Mesenteric fat pad (tissue), 1 donor: Measurements from ENCODE around the gene ARHGEF38. TPM values are rescaled to one million over a fixed set of nuclear protein-coding genes. Genes with fewer than 3 reads are reported as not detected.
"Not testable (repeated sequence)": the region's sequence is repeated elsewhere in the genome, so short reads cannot be mapped to it uniquely, and the experiment has no call there.

Source experiments
- DNase-seq: peaks from one replicate; pipeline ENCODE4 v3.0.0-alpha.2; 2020; ENCODE audit warnings: low spot score
- total RNA-seq: library from RNA; stranded (reverse); fragmentation: NEBNext Ultra II Directional; extraction: Animal tissue kit (Norgen Biotek cat#: 25700); gene quantifications from one replicate; pipeline ENCODE4 v1.2.1, GENCODE V29; 2021
- donor health status: DM: yes; HTN: yes; CAD: no.

ARHGEF38 gene
- total RNA-seq, 1 donor from 2014 or later: not detected

DNA sequence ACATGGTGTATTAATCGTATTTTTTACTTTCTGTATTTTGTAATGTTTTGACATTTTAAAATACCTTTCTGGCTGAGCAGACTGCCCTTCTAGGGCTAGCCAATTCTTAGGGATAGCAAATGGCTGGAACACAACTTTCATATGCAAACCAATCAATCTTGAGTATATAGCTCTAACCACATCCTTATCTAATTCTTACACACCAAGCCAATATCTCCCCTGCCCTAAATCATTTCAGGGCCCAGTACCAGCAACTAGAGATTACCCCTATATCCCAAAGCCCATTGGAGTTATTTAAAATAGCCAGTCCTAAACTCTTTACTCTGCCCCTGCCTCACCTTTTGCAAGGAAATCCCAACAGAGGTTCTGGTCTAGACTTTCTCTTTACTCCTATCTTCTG, 97.8 kb downstream of the ARHGEF38 start:
- DNase-seq: no peak

DNA sequence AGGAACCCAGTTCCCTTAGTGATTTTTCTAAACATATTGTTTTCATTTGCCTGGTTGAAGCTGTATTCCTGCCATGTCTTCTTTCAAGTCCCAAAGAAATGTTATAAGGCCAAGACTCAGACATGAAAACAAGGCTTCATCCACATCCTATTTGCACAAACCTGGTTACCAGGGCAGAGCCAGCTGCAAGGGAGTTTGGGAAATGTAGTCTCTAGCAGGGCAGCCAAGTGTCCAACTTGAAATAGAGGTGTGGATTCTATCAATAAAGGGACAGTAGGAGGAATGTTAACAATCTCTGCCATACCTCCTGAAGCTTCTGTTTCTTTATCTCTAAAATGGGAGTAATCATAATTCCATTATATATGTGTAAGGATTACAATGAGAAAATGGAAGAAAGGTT, 99.5 kb downstream of the ARHGEF38 start:
- no peak for DNase-seq

DNA sequence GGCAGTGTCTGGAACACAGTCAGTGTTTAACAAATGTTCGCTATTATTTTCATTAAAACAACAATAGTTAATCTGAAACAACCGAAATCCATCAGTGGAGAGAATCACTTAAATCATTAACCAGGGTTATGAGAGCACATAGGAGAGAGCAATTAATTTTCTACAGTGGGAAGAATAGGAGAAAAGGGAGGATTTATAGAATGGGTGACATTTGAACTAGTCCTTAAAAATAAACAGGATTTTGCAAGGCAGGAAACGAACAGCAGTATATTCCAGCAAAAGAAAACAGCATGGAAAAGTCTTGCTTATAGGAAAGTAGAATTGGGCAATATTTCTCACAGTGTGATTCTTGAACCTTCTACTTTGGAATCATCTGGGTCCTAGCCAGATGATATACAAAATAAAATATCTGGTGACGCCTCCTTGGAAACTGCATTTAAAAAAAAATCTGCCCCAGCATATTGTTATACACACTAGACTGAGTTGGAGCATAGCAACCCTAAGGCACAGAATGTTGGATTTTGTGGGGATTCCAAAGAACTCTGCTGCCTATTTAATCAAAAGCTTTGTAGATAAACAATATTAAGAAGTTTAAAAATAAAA, 100.0 kb downstream of the ARHGEF38 start:
- no peak for DNase-seq

DNA sequence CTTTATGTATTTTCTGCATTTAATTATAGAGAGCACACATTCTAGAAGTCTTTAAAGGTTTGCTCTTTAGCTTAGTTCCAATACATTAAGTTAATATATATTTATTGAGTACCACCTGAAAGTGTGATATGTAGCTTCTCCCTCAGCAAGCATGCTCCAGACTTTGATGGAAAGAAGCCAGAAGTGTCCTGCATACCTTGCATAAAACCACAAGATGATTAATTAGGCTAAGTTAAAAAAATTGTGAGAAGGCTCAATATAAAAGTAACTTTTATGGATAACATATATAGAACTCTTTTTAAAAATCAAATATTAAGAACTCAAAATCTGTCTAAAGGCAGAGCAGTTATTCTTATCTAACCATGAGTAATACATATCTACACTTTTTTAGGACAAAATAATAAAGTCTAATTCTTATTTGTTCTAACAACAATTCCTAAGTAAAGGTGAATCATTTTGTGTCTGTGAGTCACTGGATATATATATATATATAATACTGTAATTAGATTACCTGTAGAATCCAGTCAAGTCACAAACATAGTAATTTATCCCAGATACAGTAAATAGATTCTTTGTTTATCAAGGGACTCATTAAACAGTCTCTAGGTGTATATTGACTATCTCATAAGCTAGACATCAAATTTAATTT, 104.8 kb downstream of the ARHGEF38 start:
- no peak for DNase-seq

DNA sequence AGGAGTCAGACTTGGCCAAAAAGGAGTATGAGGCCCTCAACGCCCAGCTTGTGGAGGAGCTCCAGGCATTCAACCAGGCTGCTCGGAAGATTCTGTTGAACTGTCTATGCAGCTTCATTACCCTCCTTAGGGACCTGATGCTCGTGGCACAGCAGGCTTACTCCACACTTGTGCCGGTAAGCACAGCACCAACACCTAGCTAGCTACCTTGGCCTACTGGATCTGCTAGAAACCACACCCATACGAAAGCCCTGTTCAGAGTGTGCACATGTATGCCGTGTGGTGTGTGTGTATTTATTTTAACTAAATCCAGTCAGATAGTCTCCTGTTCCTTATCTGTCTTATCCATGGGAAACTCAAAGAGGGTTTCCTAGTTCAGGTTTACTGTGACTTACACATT, 106.8 kb downstream of the ARHGEF38 start:
- no peak for DNase-seq

DNA sequence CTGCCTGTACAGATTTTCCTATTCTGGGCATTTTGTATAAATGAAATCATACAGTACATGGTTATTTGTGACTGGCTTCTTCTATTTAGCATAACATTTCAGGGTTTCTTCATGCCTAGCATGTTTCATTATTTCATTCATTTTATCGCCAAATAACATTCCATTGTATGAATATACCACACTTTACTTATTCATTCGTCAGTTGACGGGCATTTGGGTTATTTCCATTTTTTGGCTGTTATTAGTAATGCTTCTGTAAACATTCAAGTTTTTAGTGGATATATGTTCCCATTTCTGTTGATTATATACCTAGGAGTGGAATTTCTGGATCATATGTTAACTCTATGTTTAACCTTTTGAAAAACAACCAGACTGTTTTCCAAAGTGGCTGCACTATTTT, 108.6 kb downstream of the ARHGEF38 start:
- no peak for DNase-seq

DNA sequence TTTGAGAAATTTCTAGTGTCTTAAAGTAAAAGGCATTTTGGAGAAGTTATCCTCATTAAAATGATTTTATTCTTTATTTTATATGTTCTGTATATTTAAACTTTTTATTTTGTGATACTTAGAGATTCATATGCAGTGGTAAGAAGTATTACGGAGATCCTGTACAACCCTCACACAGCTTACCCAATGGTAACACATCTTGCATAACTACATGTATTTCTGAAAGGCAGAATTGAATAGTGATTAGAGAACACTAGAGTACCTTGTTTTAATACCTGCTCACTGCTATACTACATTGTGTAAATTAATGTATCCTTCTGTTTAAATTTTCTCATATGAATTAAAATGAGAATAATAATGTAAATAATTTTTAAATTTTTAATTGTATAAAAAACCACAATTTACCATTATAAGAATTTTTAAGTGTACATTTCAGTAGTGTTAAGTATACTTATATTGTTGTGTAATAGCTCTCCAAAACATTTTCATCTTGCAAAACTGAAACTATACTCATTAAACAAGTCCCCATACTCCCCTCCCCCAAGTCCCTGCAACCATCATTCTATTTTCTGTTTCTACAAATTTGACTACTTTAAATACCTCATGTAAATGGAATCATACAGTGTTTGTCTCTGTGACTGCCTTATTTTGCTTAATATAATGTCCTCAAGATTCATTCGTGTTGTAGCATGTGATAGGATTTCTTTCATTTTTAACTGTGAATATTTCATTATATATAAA, 110.7 kb downstream of the ARHGEF38 start:
- DNase-seq: no peak

DNA sequence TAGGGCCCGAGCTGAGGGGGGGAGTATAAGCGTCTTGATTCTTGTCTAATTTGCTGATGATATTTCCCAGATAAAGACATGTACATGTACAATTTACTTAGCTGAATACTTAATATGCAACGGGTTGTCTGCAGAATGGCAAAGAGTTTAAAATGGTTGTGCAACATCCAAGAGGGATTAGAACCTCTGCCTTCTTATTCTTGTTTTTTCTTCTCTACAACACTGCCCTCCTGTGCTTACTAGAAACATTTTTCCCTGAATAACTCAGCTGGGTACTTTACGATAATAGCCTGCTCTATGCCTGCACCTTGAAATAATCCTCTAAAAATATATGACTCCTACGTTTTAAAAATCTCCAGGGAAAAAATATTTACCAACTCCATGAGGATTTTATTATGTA, 114.3 kb downstream of the ARHGEF38 start:
- DNase-seq: no peak

DNA sequence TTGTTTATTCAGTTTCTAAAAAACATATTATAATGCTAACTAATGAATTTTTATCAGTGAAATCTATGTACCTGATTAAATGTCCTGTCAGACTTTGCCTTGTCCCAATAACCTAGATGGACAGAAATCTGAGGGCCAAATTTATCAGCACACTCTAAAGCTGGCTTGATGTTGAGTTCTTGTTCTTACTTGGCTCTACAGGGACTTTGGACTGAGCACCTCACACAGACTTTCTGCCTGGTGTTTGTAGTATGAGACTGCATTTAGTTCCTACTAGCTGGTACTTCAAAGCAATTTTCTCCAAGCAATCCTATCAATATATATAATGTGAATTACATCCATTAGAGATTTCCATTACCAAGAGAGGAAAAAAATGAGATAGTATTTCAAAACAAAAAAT, 118.3 kb downstream of the ARHGEF38 start:
- no peak for DNase-seq

DNA sequence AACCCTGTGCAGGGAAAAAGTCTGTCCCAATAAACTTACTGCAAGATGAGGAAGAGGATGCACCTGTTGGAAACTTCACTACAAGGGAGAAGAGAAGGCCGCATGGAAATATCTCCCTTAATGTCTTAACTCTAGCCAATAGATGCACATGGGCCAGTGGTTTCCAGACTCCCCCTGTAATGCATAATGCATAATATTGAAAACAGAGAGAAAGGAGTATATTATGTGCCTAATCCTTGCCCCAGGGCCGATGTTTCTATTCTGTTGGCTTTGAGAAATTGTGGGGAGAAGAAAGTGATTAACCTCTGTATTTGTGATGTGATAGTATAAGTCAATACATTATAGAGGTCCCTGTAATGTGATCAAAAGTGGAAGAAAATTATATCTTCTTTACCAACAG, 118.9 kb downstream of the ARHGEF38 start:
- DNase-seq: no peak

DNA sequence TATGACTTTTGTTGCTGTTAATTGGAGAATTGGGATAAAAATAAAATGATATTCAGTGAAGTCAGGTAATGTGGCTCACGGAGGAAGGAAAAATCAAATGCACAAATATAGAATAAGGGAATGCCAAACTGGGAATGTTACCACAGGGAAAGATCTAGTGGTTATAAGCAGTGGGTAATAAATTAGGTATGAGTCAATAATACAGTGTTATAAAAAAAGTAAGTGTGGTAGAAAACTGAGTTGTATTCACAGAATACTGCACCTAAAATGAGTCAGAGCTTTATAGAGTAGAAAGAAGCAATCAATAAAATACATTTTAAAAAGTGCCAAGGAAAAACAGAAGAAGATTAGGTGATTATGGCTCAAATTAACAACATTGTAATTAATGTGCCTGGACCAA, 121.6 kb downstream of the ARHGEF38 start:
- no peak for DNase-seq

DNA sequence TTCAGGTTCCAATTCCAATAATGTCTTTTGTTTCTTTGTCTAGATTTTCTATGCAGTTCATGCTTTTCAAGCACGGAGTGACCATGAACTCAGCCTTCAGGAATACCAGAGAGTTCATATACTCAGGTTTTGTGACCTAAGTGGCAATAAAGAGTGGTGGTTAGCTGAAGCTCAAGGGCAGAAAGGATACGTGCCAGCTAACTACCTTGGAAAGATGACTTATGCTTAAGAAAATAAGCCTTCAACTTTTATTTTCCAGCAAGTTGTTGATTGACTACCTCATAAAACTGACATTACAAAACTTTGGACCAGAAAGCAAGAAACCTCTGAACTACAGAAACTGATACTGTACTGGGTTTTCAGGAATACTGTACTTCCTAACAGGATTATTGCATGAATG, 125.3 kb downstream of the ARHGEF38 start:
- no peak for DNase-seq

DNA sequence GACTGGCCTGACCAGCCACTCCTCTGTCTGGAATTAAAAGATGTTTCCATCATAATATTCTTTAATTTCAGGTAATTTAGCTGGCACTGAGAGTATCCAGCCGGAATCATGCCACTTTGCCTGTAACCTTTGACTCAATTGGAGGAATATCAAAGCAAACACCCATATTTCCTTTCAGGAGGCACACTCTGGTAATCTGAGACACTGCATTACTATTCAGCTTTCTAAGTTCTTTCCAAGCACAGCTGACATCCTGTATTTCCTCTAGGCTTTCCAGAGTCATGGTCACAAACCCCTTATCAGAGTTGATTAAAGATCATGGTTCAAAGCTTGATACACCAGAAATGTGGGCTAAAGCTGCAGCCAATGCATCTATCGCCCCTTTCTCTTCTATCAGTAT, 126.8 kb downstream of the ARHGEF38 start:
- DNase-seq: no peak

DNA sequence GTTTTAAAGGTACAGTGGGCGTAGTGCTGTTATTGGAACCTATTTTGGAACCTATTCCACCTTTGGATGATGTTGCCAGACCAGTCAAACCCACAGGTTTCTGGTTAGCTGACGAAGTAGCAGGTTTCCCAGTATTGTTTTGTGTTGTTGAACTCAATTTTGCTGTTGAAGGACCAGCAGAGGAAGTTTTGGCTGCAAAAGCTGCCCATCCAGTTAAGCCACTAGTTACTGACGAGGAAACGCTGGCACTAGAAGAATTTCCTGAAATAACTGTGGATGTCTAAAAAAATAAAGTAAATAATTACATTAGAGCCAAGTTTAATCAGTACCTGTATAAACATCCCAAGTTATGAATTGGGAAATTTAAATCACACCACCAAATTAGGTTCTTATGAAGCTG, 130.6 kb downstream of the ARHGEF38 start:
- no peak for DNase-seq

DNA sequence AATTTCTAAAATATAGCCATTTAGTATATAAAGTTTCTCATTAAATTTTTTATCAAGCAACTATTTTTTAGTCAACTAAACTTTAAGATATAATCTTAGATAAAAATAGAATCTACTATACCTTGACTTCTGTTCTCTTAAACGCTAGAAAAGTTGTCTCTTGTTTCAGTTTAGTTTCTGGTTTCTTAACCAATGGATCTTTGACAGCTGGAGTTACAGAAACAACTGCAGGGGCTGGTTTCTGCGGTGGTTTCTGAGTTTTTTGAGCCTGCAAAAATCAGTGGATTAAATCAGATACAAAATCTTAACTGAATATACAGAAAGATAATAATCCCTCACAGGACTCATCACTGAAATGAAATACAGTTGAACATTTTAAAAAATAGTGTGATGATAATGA, 134.2 kb downstream of the ARHGEF38 start:
- no peak for DNase-seq

DNA sequence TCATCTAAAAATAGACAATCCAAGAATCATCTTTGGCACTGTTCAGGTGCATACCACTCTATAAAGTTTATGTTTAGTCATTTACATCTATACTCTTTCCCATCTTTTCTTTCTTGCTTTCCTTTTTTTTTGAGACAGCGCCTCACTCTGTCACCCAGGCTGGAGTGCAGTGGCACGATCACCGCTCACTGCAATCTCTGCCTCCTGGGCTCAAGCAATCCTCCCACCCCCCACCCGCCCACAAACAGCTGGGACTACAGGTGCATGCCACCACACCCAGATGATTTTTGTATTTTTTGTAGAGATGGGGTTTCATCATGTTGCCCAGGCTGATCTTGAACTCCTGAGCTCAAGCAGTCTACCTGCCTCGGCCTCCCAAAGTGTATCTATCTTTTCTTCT, 142.4 kb downstream of the ARHGEF38 start:
- DNase-seq: not testable (repeated sequence)

DNA sequence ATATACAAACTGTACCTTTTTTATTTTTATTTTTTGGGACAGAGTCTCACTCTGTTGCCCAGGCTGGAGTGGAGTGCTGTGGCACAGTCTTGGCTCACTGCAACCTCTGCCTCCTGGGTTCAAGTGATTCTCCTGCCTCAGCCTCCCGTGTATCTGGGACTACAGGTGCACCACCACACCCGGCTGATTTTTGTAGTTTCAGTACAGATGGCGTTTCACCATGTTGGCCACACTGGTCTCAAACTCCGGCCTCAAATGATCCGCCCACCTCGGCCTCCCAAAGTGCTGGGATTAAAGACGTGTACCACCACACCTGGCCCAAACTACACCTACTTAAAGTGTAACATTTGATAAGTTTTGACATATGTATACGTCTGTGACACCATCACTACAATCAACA, 143.4 kb downstream of the ARHGEF38 start:
- DNase-seq: not testable (repeated sequence)

DNA sequence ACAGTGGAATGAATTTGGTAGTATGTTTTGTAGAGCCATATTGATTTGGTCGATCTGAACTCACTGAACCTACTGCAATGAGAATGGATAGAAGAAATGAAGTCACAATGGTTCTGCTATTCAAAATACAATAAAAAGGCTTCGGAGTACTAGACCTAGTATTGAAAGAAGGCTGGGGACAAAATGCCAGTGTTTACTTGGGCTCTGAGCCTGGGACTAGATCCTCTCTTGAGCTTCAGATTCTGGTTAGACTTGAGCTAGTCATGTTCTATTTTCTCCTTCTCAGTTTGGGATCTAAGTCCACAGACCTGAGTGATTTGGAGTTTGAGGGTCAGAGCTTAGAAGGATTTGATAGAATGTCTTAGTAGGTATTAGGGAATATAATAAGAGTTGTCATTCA, 146.2 kb downstream of the ARHGEF38 start:
- no peak for DNase-seq

DNA sequence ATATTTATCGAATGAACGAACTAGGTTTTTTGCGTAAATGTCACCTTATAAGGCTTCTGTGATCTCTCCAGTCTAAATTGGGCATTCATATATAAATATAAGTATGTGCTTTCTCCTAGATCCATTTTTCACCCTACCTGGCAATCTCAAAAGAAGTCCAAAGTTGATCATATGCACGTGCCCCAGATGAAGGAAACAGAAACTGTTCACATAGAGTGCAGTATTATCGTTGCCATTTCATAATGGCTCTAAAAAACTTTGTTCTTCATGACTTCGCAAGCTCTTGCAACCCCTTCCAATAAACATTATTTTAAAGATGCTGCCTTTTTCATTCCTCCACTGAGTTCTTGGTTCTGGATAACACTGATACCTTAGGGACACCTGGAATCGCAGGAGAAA, 155.4 kb downstream of the ARHGEF38 start:
- no peak for DNase-seq

DNA sequence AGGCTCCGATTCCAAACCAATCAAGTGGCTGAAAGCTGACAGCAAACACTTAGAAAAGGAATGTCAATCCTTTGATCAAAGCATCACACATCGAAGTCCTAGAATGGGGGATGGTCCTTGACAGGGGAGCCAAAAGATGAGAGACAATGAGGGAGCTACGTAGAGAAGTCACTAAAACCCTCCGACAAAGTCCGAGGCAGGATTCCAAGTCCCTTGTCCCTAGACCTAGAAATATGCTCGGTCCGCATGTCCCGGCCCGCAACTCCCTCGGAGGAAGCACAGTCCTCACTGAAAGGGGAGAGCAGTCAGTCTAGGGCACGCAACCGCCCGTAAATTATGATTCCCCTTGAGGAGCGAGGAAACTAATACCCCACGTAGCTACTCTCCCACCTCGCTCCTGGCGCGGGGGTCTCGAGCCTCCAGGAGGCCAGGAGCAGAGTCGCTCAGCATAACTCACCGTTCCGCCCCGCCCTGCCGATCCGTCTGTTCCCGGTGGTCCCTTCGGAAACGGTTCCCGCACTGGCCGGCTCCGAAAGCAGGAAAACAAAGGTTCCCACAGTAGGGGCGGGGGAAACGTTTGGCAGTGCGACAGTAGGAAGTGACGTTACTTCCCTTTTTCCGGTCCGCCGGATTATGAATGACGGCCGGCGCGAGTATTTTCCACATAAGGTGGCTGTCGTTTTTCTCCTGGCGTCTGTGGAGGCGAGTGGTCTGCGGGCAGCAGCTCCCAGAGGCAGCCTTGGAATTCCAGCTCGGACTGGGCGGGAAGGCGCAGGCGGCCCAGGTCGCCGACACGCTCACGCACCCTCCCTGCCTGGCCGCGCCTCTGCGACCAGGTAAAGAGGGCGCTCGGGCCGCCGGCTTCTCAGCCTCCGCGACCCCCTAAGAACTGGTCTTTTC, 156.0 kb downstream of the ARHGEF38 start, which contains the start of the genes GSTCD and INTS12:
GSTCD (plus strand) TSS at position 604 of the 900 bp plus-strand sequence. CDS start 8,830 bp downstream, outside the sequence.
INTS12 (minus strand) TSS at position 509 of the 900 bp plus-strand sequence. CDS start 8,684 bp downstream, outside the sequence.
- peak; percentile 94 for DNase-seq

DNA sequence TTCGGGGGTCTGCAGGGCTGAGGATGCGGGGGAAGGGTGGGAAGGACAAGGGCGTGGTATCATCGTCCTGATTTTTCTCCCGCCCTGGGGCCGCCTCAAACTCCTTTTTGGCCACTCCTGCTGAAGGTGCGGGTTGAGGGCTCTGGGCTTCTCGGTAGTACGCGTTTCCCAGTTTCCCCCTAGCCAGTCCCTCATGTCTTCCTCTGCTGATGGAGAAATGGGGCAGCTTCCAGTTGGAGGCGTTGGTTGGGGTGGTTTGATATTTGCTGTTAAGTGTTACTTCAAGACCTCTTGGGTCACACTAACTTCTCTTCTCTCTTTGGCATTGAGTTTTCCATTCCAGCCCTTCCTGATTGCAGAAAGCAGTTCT, 156.6 kb downstream of the ARHGEF38 start:
- no peak for DNase-seq
